ENCODE measurements around the gene TGFB3.

DNA sequence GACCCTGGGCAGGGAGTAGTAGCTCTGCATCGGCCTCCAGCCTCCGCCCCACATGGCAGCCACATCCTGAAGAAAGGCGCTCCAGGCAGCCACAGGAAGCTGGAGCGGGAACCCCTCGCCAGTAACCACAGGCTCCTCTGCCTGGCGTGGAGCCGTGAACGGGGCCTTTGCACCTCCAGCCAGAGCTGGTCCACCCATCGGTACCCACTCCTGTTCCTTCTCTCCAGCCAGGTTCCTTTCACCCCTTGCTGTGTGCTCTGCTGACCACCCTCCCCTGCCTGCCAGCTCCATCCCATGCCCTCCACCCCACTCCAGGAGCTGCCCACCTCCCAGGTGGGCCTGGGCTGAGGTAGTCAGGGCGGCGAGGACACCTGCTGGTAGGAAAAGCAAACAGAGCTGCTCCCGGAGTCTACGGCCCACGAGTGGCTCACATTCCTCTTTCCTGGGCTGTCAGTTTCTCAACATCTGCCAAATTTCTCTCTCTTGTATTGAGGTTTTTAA, 2.7 kb downstream of the TGFB3 start:
- TF ChIP-seq CTCF (IDR thresholded peaks at IDR 0.05), result peak in 2 of 3 donors; percentile 26 to 58
- no peak for TF ChIP-seq POLR2A (IDR thresholded peaks at IDR 0.05)
- TF ChIP-seq EP300 (IDR thresholded peaks at IDR 0.05), result no peak
